GM18870 (cell line): Measurements from ENCODE around the gene SPC24.
"Not testable (repeated sequence)": the region's sequence is repeated elsewhere in the genome, so short reads cannot be mapped to it uniquely, and the experiment has no call there.

Source experiments
- ATAC-seq: cut with Tn5 transposase; IDR thresholded peaks from one replicate; pipeline ENCODE4 v1.9.1; 2021; ENCODE audit warnings: moderate library complexity; ENCODE audit not compliant: unreplicated experiment

SPC24 gene

GRCh38 chr19:11131471-11131870, 24.1 kb downstream of the SPC24 start:
- no peak for ATAC-seq

- no peak for ATAC-seq
These were observed 24.6 kb downstream of the SPC24 start for GRCh38 chr19:11130824-11131455.

DNA sequence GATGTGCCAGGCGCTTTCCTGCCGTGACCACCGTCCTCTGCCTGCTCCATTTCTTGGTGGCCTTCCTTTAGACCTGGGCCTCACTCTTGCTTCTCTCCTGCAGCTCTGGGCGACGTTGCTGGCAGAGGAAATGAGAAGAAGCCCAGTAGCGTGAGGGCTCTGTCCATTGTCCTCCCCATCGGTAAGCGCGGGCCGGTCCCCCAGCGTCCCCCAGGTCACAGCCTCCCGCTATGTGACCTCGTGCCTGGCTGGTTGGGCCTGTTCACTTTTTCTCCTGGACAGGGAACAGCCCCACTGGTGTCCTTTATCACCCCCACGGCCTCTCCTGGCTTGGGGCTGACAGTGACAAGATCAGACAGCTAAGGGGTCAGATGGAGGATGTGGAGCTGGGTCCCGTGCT, 27.7 kb downstream of the SPC24 start:
- no peak for ATAC-seq

- ATAC-seq, result no peak
These were observed 29.4 kb downstream of the SPC24 start for GRCh38 chr19:11125994-11126685.

- ATAC-seq, result not testable (repeated sequence)
These were observed 31.4 kb downstream of the SPC24 start for GRCh38 chr19:11124157-11124556.

- no peak for ATAC-seq
These were observed 32.5 kb downstream of the SPC24 start for GRCh38 chr19:11123114-11123513.

DNA sequence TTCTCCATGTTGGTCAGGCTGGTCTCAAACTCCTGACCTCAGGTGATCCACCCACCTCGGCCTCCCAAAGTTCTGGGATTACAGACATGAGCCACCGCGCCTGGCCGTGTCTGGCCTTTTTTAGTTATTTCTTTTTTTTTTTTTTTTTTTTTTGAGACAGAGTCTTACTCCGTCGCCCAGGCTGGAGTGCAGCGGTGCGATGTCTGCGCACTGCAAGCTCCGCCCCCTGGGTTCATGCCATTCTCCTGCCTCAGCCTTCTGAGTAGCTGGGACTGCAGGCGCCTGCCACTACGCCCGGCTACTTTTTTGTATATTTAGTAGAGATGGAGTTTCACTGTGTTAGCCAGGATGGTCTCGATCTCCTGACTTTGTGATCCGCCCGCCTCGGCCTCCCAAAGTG, 33.6 kb downstream of the SPC24 start:
- not testable (repeated sequence) for ATAC-seq

GRCh38 chr19:11116507-11116906, 39.1 kb downstream of the SPC24 start:
- no peak for ATAC-seq

GRCh38 chr19:11115895-11116446, 39.6 kb downstream of the SPC24 start:
- ATAC-seq, result no peak

- ATAC-seq, result no peak
These were observed 40.5 kb downstream of the SPC24 start for GRCh38 chr19:11115042-11115441.

DNA sequence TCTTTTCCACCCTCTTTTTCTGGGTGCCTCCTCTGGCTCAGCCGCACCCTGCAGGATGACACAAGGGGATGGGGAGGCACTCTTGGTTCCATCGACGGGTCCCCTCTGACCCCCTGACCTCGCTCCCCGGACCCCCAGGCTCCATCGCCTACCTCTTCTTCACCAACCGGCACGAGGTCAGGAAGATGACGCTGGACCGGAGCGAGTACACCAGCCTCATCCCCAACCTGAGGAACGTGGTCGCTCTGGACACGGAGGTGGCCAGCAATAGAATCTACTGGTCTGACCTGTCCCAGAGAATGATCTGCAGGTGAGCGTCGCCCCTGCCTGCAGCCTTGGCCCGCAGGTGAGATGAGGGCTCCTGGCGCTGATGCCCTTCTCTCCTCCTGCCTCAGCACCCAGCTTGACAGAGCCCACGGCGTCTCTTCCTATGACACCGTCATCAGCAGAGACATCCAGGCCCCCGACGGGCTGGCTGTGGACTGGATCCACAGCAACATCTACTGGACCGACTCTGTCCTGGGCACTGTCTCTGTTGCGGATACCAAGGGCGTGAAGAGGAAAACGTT, 42.4 kb downstream of the SPC24 start:
- ATAC-seq, result no peak

DNA sequence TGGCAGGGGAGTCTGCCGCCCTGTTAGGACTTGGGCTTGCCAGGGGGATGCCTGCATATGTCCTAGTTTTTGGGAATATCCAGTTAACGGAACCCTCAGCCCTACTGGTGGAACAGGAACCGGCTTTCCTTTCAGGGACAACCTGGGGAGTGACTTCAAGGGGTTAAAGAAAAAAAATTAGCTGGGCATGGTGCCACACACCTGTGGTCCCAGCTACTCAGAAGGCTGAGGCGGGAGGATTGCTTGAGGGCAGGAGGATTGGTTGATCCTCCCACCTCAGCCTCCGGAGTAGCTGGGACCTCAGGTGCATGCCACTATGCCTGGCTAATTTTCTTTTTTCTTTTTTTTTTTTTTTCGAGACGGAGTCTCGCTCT, 43.8 kb downstream of the SPC24 start:
- no peak for ATAC-seq

GRCh38 chr19:11111117-11111770, 44.3 kb downstream of the SPC24 start:
- ATAC-seq, result no peak

DNA sequence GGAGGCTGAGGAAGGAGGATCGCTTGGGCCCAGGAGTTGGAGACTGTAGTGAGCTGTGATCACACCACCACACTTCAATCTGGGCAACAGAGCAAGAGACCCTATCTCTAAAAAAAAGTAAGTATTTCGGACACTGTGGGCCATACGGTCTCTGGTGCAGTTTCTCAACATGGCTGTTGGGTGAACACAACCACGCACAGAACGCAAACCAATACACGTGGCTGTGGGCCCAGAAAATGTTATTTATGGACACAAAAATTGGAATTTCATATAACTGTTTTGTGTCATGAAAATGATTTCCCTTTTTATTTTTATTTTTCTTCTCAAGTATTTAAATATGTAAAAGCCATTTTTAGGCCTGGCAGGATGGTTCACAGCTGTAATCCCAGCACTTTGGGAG, 46.8 kb downstream of the SPC24 start:
- ATAC-seq, result no peak

DNA sequence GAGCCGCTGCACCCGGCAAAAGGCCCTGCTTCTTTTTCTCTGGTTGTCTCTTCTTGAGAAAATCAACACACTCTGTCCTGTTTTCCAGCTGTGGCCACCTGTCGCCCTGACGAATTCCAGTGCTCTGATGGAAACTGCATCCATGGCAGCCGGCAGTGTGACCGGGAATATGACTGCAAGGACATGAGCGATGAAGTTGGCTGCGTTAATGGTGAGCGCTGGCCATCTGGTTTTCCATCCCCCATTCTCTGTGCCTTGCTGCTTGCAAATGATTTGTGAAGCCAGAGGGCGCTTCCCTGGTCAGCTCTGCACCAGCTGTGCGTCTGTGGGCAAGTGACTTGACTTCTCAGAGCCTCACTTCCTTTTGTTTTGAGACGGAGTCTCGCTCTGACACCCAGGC, 49.1 kb downstream of the SPC24 start:
- no peak for ATAC-seq

- ATAC-seq, result no peak
These were observed 50.5 kb downstream of the SPC24 start for GRCh38 chr19:11105014-11105636.

GRCh38 chr19:11103667-11104066, 51.9 kb downstream of the SPC24 start:
- ATAC-seq, result not testable (repeated sequence)

GRCh38 chr19:11102944-11103343, 52.6 kb downstream of the SPC24 start:
- ATAC-seq, result no peak

- ATAC-seq, result no peak
These were observed 54.5 kb downstream of the SPC24 start for GRCh38 chr19:11101057-11101456.

GRCh38 chr19:11100049-11100448, 55.5 kb downstream of the SPC24 start:
- no peak for ATAC-seq

GRCh38 chr19:11098861-11099260, 56.7 kb downstream of the SPC24 start:
- ATAC-seq, result no peak
